A549 (cell line): ENCODE results near the gene FBP2. TPM values are rescaled to one million over a fixed set of nuclear protein-coding genes. Genes with fewer than 3 reads are reported as not detected.

ENCODE experiments used
- ATAC-seq, 2 experiments: fragments of 200-7000 bp in 1 of 2; fragments of >200 bp in 1 of 2; cut with Nextera tagmentation in 1 of 2; cut with Tn5 transposase in 1 of 2; 3 replicates each; pipeline versions ENCODE4 v1.8.0 to v1.9.1; 2018 to 2020; ENCODE audit warnings: mild to moderate bottlenecking in 1 of 2, moderate library complexity in 1 of 2
- CTCF ChIA-PET: fragments of 300-600 bp; sonication (Branson Sonifier 250); formaldehyde crosslinking; extraction: SDS; loops from one replicate; lab custom pipeline; 2021; ENCODE audit warnings: antibody characterized with exemption, inconsistent platforms; lab: Yijun Ruan, JAX
- POLR2A ChIA-PET: fragments of 350-600 bp; formaldehyde crosslinking; extraction: SDS; loops from one replicate; lab custom pipeline; 2021; ENCODE audit warnings: antibody characterized with exemption, inconsistent platforms; lab: Yijun Ruan, JAX
- DNase-seq, 2 experiments: peaks; one replicate each; pipeline versions ENCODE4 v3.0.0 to v3.0.0-alpha.2; 2011 to 2016; ENCODE audit warnings: low read depth in 1 of 2, low spot score in 1 of 2
- FAIRE-seq: peaks from 2 replicates; lab custom pipeline; 2011; peaks lifted over from hg19 to GRCh38; lab: Jason Lieb, UNC
- H3K27ac ChIP-seq, 2 experiments: fragments of >200 bp; sonication (Bioruptor Twin); formaldehyde crosslinking; 3 replicates each; pipeline ENCODE4 v1.5.1; 2016 to 2017
- H3K4me1 ChIP-seq: fragments of >200 bp; sonication (Bioruptor Twin); formaldehyde crosslinking; 3 replicates; pipeline ENCODE4 v1.6.1; 2016
- H3K4me2 ChIP-seq: fragments of >200 bp; sonication (Bioruptor Twin); formaldehyde crosslinking; 3 replicates; pipeline ENCODE4 v1.6.1; 2016
- H3K4me3 ChIP-seq: fragments of >200 bp; sonication (Bioruptor Twin); formaldehyde crosslinking; 3 replicates; pipeline ENCODE4 v1.5.1; 2016
- H3K9me3 ChIP-seq: fragments of >200 bp; sonication (Bioruptor Twin); formaldehyde crosslinking; 3 replicates; pipeline ENCODE4 v1.6.1; 2016
- ATOH8 ChIP-seq: fragments of 250-450 bp; sonication (Bioruptor Pico); IDR thresholded peaks from 2 replicates; pipeline ENCODE4 v1.5.0; 2020; ENCODE audit warnings: low read depth, mild to moderate bottlenecking, moderate library complexity
- BCL3 ChIP-seq: fragments of >200 bp; sonication (Bioruptor Twin); formaldehyde crosslinking; IDR thresholded peaks from 3 replicates; pipeline ENCODE4 v1.6.1; 2016
- CEBPB ChIP-seq, 2 experiments: fragments of >200 bp in 1 of 2; sonication (Bioruptor Twin) in 1 of 2; formaldehyde crosslinking in 1 of 2; IDR thresholded peaks; 2 replicates each; pipeline ENCODE4 v1.6.1; 2012 to 2016
- EP300 ChIP-seq, 2 experiments: fragments of >200 bp; sonication (Bioruptor Twin); formaldehyde crosslinking; IDR thresholded peaks; 2 replicates in 1 of 2; 3 replicates in 1 of 2; pipeline ENCODE4 v1.6.1; 2016 to 2017
- FOSB ChIP-seq: fragments of 250-450 bp; sonication (Bioruptor Pico); IDR thresholded peaks from 2 replicates; pipeline ENCODE4 v1.5.0; 2020; ENCODE audit warnings: mild to moderate bottlenecking, moderate library complexity
- HEYL ChIP-seq: fragments of 250-450 bp; sonication (Bioruptor Pico); IDR thresholded peaks from 2 replicates; pipeline ENCODE4 v1.8.0; 2021; ENCODE audit warnings: mild to moderate bottlenecking, moderate library complexity
- HMGXB4 ChIP-seq: fragments of 250-450 bp; sonication (Bioruptor Pico); IDR thresholded peaks from 2 replicates; pipeline ENCODE4 v1.5.0; 2021; ENCODE audit warnings: mild to moderate bottlenecking, moderate library complexity, borderline replicate concordance
- HOXA7 ChIP-seq: fragments of 250-450 bp; sonication (Bioruptor Pico); IDR thresholded peaks from 2 replicates; pipeline ENCODE4 v1.5.0; 2020; ENCODE audit warnings: mild to moderate bottlenecking, moderate library complexity
- JUN ChIP-seq, 2 experiments: fragments of >200 bp; sonication (Bioruptor Twin); formaldehyde crosslinking; IDR thresholded peaks; 2 replicates in 1 of 2; 3 replicates in 1 of 2; pipeline ENCODE4 v1.6.1; 2016 to 2017
- JUNB ChIP-seq: fragments of >200 bp; sonication (Bioruptor Twin); formaldehyde crosslinking; IDR thresholded peaks from 2 replicates; pipeline ENCODE4 v1.6.1; 2016
- KDM5A ChIP-seq: fragments of 200-600 bp; sonication (generic); IDR thresholded peaks from 2 replicates; pipeline ENCODE4 v1.6.1; 2016; ENCODE audit warnings: antibody characterized with exemption, mild to moderate bottlenecking
- MAFK ChIP-seq: fragments of 450-650 bp; IDR thresholded peaks from 2 replicates; pipeline ENCODE4 v1.6.1; 2014; ENCODE audit not compliant: partially characterized antibody
- MAX ChIP-seq: IDR thresholded peaks from 2 replicates; pipeline ENCODE4 v1.6.1; 2012
- NFE2L2 ChIP-seq: fragments of 150-350 bp; conservative IDR thresholded peaks from 2 replicates; pipeline ENCODE4 v1.6.1; 2014; ENCODE audit warnings: low read length
- PHF8 ChIP-seq: fragments of 200-600 bp; sonication (generic); IDR thresholded peaks from 2 replicates; pipeline ENCODE4 v1.6.1; 2016; ENCODE audit warnings: low read depth, mild to moderate bottlenecking, antibody characterized with exemption, moderate library complexity, borderline replicate concordance
- RAD21 ChIP-seq, 2 experiments: fragments of >200 bp in 1 of 2; sonication (Bioruptor Twin) in 1 of 2; formaldehyde crosslinking in 1 of 2; IDR thresholded peaks in 1 of 2; conservative IDR thresholded peaks in 1 of 2; 2 replicates in 1 of 2; 3 replicates in 1 of 2; pipeline ENCODE4 v1.6.1; 2012 to 2018; ENCODE audit warnings: inconsistent platforms in 1 of 2
- RNF2 ChIP-seq: fragments of 200-600 bp; sonication (generic); IDR thresholded peaks from 2 replicates; pipeline ENCODE4 v1.6.1; 2016; ENCODE audit warnings: low read depth, mild to moderate bottlenecking, antibody characterized with exemption, moderate library complexity, borderline replicate concordance
- SMC3 ChIP-seq: fragments of >200 bp; sonication (Bioruptor Twin); formaldehyde crosslinking; IDR thresholded peaks from 3 replicates; pipeline ENCODE4 v1.6.1; 2018; ENCODE audit warnings: inconsistent platforms
- SREBF2 ChIP-seq: fragments of 450-650 bp; IDR thresholded peaks from 2 replicates; pipeline ENCODE4 v1.6.1; 2014; ENCODE audit warnings: mild to moderate bottlenecking, moderate library complexity
- USF2 ChIP-seq: fragments of 450-650 bp; IDR thresholded peaks from 2 replicates; pipeline ENCODE4 v1.6.1; 2014; ENCODE audit warnings: antibody characterized with exemption
- WGBS: methylation state at CpG from one replicate; pipeline ENCODE4 v1.1.6; 2017; ENCODE audit errors: missing lambda C conversion rate; 5-methylcytosine and 5-hydroxymethylcytosine counted together
- polyA plus RNA-seq, 4 experiments: library from polyadenylated mRNA; depleted of rRNA in 3 of 4; stranded (reverse); fragments of >200 nt; fragmentation: RNase III in 1 of 4; extraction: RNeasy Plus Mini Kit Qiagen cat#74134 plus additional on column Dnase treatment in 1 of 4; gene quantifications; 2 replicates in 3 of 4; 3 replicates in 1 of 4; pipeline ENCODE4 v1.2.3, GENCODE V29; 2011 to 2017

Gene FBP2
- polyA plus RNA-seq, 2 of the 4 experiments (the other 2 are of a cell fraction) = not detected

- TF ChIP-seq NFE2L2 = no peak
- TF ChIP-seq USF2 = no peak
- TF ChIP-seq EP300 (IDR thresholded peaks at IDR 0.05) = no peak
- TF ChIP-seq HEYL = no peak
- TF ChIP-seq MAFK = no peak
Measured at GRCh38 chr9:94534901-94535300, 58.7 kb downstream of the FBP2 start (continued).

GRCh38 chr9:94533601-94534000 lies 60.0 kb downstream of the FBP2 start:
- ATAC-seq (no peak), FAIRE-seq (no peak), DNase-seq (no peak)
- ChIA-PET POLR2A (interaction anchor here (1.0 kb wide), 1 partner anchor 21 kb away, joined by 4 read pairs; the partner anchor contains the start of gene PCAT7), CTCF (no interaction called here)
- Histone ChIP-seq H3K4me3 (no peak overlapping the region), H3K4me1 (peaks cover 14% of the 10 kb centered on the region; the same call in 2 of the 3 replicates), H3K27ac (no peak overlapping the region), H3K4me2 (no peak overlapping the region; the same call in 2 of the 3 replicates), H3K9me3 (no peaks in the 10 kb centered on the region)
- TF ChIP-seq HOXA7 (CRISPR knock-in tag) (no peak), RAD21 (conservative IDR thresholded peaks at IDR 0.05 in 1 of 2, IDR thresholded peaks at IDR 0.05 in 1 of 2) (no peak), JUNB (no peak), HMGXB4 (CRISPR knock-in tag) (no peak), SMC3 (no peak), CEBPB (IDR thresholded peaks at IDR 0.05) (no peak), ATOH8 (CRISPR knock-in tag) (no peak), SREBF2 (no peak), KDM5A (no peak), FOSB (no peak), BCL3 (no peak)
- WGBS = 85% methylated on average over 10 of the region's 10 CpGs

- ATAC-seq = no peak
- no peak overlapping the region for H3K27ac ChIP-seq
- no peak overlapping the region; the same call in 2 of the 3 replicates for H3K4me2 ChIP-seq
- no peak for DNase-seq
- H3K4me3 ChIP-seq = no peak overlapping the region
- H3K4me1 ChIP-seq = peaks cover 14% of the 10 kb centered on the region; the same call in 2 of the 3 replicates
- TF ChIP-seq CEBPB (IDR thresholded peaks at IDR 0.05) = no peak
- no peak for TF ChIP-seq MAX
- no peak for TF ChIP-seq JUNB
- no peak for TF ChIP-seq SMC3
- TF ChIP-seq PHF8 = no peak
- TF ChIP-seq RNF2 = no peak
- no peak for TF ChIP-seq JUN (IDR thresholded peaks at IDR 0.05)
- TF ChIP-seq EP300 (IDR thresholded peaks at IDR 0.05) = no peak
- POLR2A ChIA-PET = interaction anchor here (1.0 kb wide), 1 partner anchor 21 kb away, joined by 4 read pairs; the partner anchor contains the start of gene PCAT7
- 81% methylated on average over 1 of the region's 1 CpG for WGBS
- FAIRE-seq = no peak
- H3K9me3 ChIP-seq = no peaks in the 10 kb centered on the region
- CTCF ChIA-PET = no interaction called here
Measured at GRCh38 chr9:94533155-94533554, 60.5 kb downstream of the FBP2 start.
